HepG2 (cell line): ENCODE results near the gene EXO1.

Source experiments
- E2F1 ChIP-seq: sonication (generic); formaldehyde crosslinking; IDR thresholded peaks from 2 replicates; pipeline ENCODE4 v1.5.0; 2020; ENCODE audit warnings: missing genetic modification reagents
- MEIS1 ChIP-seq: sonication (generic); formaldehyde crosslinking; IDR thresholded peaks from 2 replicates; pipeline ENCODE4 v1.9.0; 2021; ENCODE audit warnings: mild to moderate bottlenecking, missing genetic modification reagents, moderate library complexity, borderline replicate concordance
- STAT6 ChIP-seq: sonication (generic); formaldehyde crosslinking; IDR thresholded peaks from 2 replicates; pipeline ENCODE4 v1.4.0; 2020; ENCODE audit warnings: missing genetic modification reagents, mild to moderate bottlenecking, borderline replicate concordance

- TF ChIP-seq MEIS1, result no peak
- TF ChIP-seq STAT6 (CRISPR knock-in tag), result no peak
- TF ChIP-seq E2F1 (CRISPR knock-in tag), result no peak
Measured at GRCh38 chr1:241848686-241849344, 811 bp downstream of the EXO1 start.
